ENCODE results near the gene HPS6. TPM values are rescaled to one million over a fixed set of nuclear protein-coding genes. Genes with fewer than 3 reads are reported as not detected.
"Not testable (repeated sequence)": the region's sequence is repeated elsewhere in the genome, so short reads cannot be mapped to it uniquely, and the experiment has no call there.

The HPS6 gene
- total and polyA plus RNA-seq, 9 of the 15 experiments (the other 6 are each of a cell fraction or from before 2014, with no cell fraction given), result 0.45 to 14.0 (median 4.5) TPM

DNA sequence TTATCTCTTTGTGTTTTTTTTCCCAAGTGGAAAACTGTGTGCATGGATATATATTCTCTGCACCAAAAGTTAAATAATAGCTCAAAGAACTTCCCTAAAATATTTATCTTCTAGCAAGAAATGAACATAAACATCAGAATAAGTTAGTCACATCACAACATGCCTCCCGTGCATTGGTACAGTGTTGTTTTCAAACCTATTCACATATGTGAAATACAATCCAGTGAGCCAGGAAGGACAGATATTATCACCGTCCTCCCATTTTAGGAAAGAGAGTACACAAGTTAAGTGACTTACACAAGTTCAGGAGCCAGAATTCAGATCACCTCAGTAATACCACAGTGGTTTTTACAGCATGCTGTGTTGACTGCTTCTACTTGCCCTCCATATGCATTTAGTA lies 31.4 kb upstream of the HPS6 start (continued):
- TF ChIP-seq MCM3 (IDR thresholded peaks at IDR 0.05), result no peak
- TF ChIP-seq PCBP2 (IDR thresholded peaks at IDR 0.05; ENCODE audit: low read depth, low read length, poor library complexity, severe bottlenecking), result no peak

DNA sequence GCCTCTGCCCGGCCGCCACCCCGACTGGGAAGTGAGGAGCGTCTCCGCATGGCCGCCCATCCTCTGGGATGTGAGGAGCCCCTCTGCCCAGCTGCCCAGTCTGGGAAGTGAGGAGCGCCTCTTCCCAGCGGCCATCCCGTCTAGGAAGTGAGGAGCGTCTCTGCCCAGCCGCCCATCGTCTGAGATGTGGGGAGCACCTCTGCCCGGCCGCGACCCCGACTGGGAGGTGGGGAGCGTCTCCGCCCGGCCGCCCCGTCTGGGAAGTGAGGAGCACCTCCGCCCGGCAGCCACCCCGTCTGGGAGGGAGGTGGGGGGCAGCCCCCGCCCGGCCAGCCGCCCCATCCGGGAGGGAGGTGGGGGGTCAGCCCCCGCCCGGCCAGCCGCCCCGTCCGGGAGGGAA lies 29.3 kb upstream of the HPS6 start:
- H3K79me2 ChIP-seq (ENCODE audit: control insufficient read depth, insufficient read depth, low read length); H3K4me3 ChIP-seq; BruUV-seq (replicated peaks); H3K4me1 ChIP-seq (replicated peaks in 1 of 2; ENCODE audit: control insufficient read depth in 2 of 2, insufficient read depth in 2 of 2, low read length in 2 of 2); H3K9ac ChIP-seq (ENCODE audit: insufficient read depth in 1 of 2, low read depth in 2 of 2, low read length in 2 of 2); FAIRE-seq; ATAC-seq; H3K36me3 ChIP-seq (ENCODE audit: control insufficient read depth, insufficient read depth, low read length); intact Hi-C loops (cut with micrococcal nuclease); H3K27ac ChIP-seq (ENCODE audit: extremely low read depth, low read depth, low read length); H3K4me2 ChIP-seq (ENCODE audit: insufficient read depth, low read length); DNase-seq (ENCODE audit: extremely low read depth in 1 of 4, low spot score in 3 of 4); CTCF ChIA-PET (ENCODE audit: low intra/inter-chr PET ratio); H3K9me3 ChIP-seq (replicated peaks; ENCODE audit: control insufficient read depth, insufficient read depth, low read depth, low read length); H3K9me1 ChIP-seq (ENCODE audit: control insufficient read depth, insufficient read depth, low read length); H4K20me1 ChIP-seq (replicated peaks; ENCODE audit: control insufficient read depth, insufficient read depth, low read length); H2AFZ ChIP-seq (ENCODE audit: low read depth, low read length); H3K27me3 ChIP-seq (ENCODE audit: control insufficient read depth in 2 of 2, insufficient read depth in 2 of 2, low read length in 2 of 2): not testable (repeated sequence)
- WGBS (ENCODE audit: insufficient coverage, low coverage, missing lambda C conversion rate), result no CpG with 5 or more reads among the region's 33 CpGs
- POLR2A ChIA-PET, result interaction anchor here (4.6 kb wide), 1 partner anchor 194 kb away, joined by 35 read pairs; no protein-coding TSS in a partner anchor
- in situ Hi-C loops (cut with MboI), result loop anchor here (25.0 kb wide), 1 partner anchor 1049 kb away; the partner anchor contains the start of genes LZTS2, MRPL43 and TWNK

DNA sequence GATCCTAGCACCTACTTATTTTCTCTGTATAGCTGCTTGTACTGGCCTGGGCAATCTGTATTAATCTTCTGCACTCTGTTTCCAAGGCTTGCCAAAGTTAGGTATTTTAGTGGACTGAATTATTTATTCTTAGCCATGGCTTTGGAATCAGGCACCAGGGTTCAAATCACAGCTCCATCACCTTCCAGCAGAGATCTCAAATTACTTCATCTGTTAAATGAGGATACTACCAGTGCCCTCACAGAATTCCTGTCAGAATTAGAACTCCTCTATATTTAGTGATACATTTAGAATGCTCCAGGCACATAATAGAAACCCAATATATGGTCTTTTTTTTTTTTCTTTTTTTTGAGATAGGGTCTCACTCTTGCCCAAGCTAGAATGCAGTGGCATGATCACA lies 26.7 kb upstream of the HPS6 start:
- intact Hi-C loops (cut with micrococcal nuclease), result no loop called here
- peaks cover 5% of the 10 kb centered on the region; the same call in 1 of the 2 replicates for H4K20me1 ChIP-seq (replicated peaks; ENCODE audit: control insufficient read depth, insufficient read depth, low read length)
- ChIA-PET POLR2A (interaction anchor here (4.6 kb wide), 1 partner anchor 197 kb away, joined by 35 read pairs; no protein-coding TSS in a partner anchor), CTCF (ENCODE audit: low intra/inter-chr PET ratio) (no interaction called here)
- peaks cover 14% of the 10 kb centered on the region for H3K79me2 ChIP-seq (ENCODE audit: control insufficient read depth, insufficient read depth, low read length)
- no peaks in the 10 kb centered on the region for H3K9me3 ChIP-seq (replicated peaks; ENCODE audit: control insufficient read depth, insufficient read depth, low read depth, low read length)
- H3K4me3 ChIP-seq, result no peak overlapping the region
- DNase-seq (ENCODE audit: extremely low read depth in 1 of 4, low spot score in 3 of 4), result no peak
- H3K4me1 ChIP-seq (replicated peaks in 1 of 2; ENCODE audit: control insufficient read depth in 2 of 2, insufficient read depth in 2 of 2, low read length in 2 of 2), result no peaks in the 10 kb centered on the region
- H3K9ac ChIP-seq (ENCODE audit: insufficient read depth in 1 of 2, low read depth in 2 of 2, low read length in 2 of 2), result no peak overlapping the region
- BruUV-seq (replicated peaks), result no TSS peak
- H3K27me3 ChIP-seq (ENCODE audit: control insufficient read depth in 2 of 2, insufficient read depth in 2 of 2, low read length in 2 of 2), result no peaks in the 10 kb centered on the region
- peaks cover 8% of the 10 kb centered on the region; the same call in 1 of the 3 replicates for H3K36me3 ChIP-seq (ENCODE audit: control insufficient read depth, insufficient read depth, low read length)
- TF ChIP-seq ASH1L (IDR thresholded peaks at IDR 0.05; ENCODE audit: borderline replicate concordance, low read depth, partially characterized antibody) (no peak), ZNF785 (CRISPR knock-in tag; IDR thresholded peaks at IDR 0.05) (no peak), RBM17 (IDR thresholded peaks at IDR 0.05; ENCODE audit: borderline replicate concordance, low read depth, low read length) (no peak), NFXL1 (CRISPR knock-in tag; IDR thresholded peaks at IDR 0.05) (no peak), NCOR1 (IDR thresholded peaks at IDR 0.05) (no peak), ZNF444 (CRISPR knock-in tag; IDR thresholded peaks at IDR 0.05) (no peak), ZNF274 (IDR thresholded peaks at IDR 0.05; ENCODE audit: borderline replicate concordance, low read depth, low read length) (no peak), SP2 (IDR thresholded peaks at IDR 0.05; ENCODE audit: extremely low read depth, low read depth, low read length, poor library complexity, severe bottlenecking) (no peak), PCBP1 (IDR thresholded peaks at IDR 0.05; ENCODE audit: low read depth, low read length, poor library complexity, severe bottlenecking) (no peak)
- TF ChIP-seq, protein P1, sequence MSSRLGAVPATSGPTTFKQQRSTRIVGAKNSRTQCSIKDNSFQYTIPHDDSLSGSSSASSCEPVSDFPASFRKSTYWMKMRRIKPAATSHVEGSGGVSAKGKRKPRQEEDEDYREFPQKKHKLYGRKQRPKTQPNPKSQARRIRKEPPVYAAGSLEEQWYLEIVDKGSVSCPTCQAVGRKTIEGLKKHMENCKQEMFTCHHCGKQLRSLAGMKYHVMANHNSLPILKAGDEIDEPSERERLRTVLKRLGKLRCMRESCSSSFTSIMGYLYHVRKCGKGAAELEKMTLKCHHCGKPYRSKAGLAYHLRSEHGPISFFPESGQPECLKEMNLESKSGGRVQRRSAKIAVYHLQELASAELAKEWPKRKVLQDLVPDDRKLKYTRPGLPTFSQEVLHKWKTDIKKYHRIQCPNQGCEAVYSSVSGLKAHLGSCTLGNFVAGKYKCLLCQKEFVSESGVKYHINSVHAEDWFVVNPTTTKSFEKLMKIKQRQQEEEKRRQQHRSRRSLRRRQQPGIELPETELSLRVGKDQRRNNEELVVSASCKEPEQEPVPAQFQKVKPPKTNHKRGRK (tag; IDR thresholded peaks at IDR 0.05), result no peak
- in situ Hi-C loops (cut with MboI), result loop anchor here (25.0 kb wide), 1 partner anchor 1051 kb away; the partner anchor contains the start of genes LZTS2, MRPL43 and TWNK
- H3K9me1 ChIP-seq (ENCODE audit: control insufficient read depth, insufficient read depth, low read length), result peaks cover 2% of the 10 kb centered on the region
- no peak overlapping the region for H3K4me2 ChIP-seq (ENCODE audit: insufficient read depth, low read length)
- no peak for ATAC-seq
- no peak overlapping the region for H3K27ac ChIP-seq (ENCODE audit: extremely low read depth, low read depth, low read length)
- H2AFZ ChIP-seq (ENCODE audit: low read depth, low read length), result no peak overlapping the region
- no peak for FAIRE-seq

All from K562 (cell line).